Measurements from ENCODE around the gene GRHPR.

Gene GRHPR

GRCh38 chr9:37456817-37457216 is 34.3 kb downstream of the GRHPR start (continued):
- TF ChIP-seq REST (tag by site-specific recombination; IDR thresholded peaks at IDR 0.05) (no peak), ZNF239 (tag by site-specific recombination; IDR thresholded peaks at IDR 0.05) (no peak), ZNF10 (tag by site-specific recombination; IDR thresholded peaks at IDR 0.05) (no peak), KLF1 (tag by site-specific recombination; IDR thresholded peaks at IDR 0.05) (no peak), ZNF548 (tag by site-specific recombination; IDR thresholded peaks at IDR 0.05) (no peak), SP3 (tag by site-specific recombination; IDR thresholded peaks at IDR 0.05) (no peak)

GRCh38 chr9:37464006-37464405 is 41.5 kb downstream of the GRHPR start:
- CTCF ChIA-PET = interaction anchor here (0.6 kb wide), 1 partner anchor 46 kb away, joined by 4 read pairs; no protein-coding TSS in a partner anchor
- Histone ChIP-seq H3K27ac (ENCODE audit: extremely low read depth, low read depth, low read length) (peak overlapping the region; percentile 86), H3K9me3 (ENCODE audit: control insufficient read depth, insufficient read depth, low read depth, low read length) (no peaks in the 10 kb centered on the region), H3K4me3 (ENCODE audit: low read depth, low read length) (peak overlapping the region; percentile 95), H3K4me1 (ENCODE audit: control insufficient read depth, insufficient read depth, low read length) (no peaks in the 10 kb centered on the region), H3K36me3 (ENCODE audit: control insufficient read depth in 2 of 2, insufficient read depth in 1 of 2, low read length in 2 of 2) (peaks cover 0 to 3% of the 10 kb centered on the region in 2 experiments; a peak in 2 of 3 replicates)
- TF ChIP-seq ZSCAN30 (tag by site-specific recombination; IDR thresholded peaks at IDR 0.05) = no peak
- no peak for TF ChIP-seq ZNF530 (tag by site-specific recombination; IDR thresholded peaks at IDR 0.05; ENCODE audit: low read depth)
- TF ChIP-seq KLF17 (tag by site-specific recombination; IDR thresholded peaks at IDR 0.05) = no peak
- no peak for TF ChIP-seq ZFP41 (tag by site-specific recombination; IDR thresholded peaks at IDR 0.05; ENCODE audit: borderline replicate concordance)
- no peak for TF ChIP-seq KLF1 (tag by site-specific recombination; IDR thresholded peaks at IDR 0.05)
- no peak for TF ChIP-seq ZBTB26 (tag by site-specific recombination; optimal IDR thresholded peaks at IDR 0.05)
- TF ChIP-seq ZBTB48 (tag by site-specific recombination; IDR thresholded peaks at IDR 0.05) = no peak
- TF ChIP-seq PRDM4 (tag by site-specific recombination; IDR thresholded peaks at IDR 0.05) = no peak
- TF ChIP-seq ZNF707 (tag by site-specific recombination; IDR thresholded peaks at IDR 0.05) = no peak
- TF ChIP-seq ZNF280D (tag by site-specific recombination; IDR thresholded peaks at IDR 0.05) = no peak
- POLR2A ChIA-PET = interaction anchor here (0.6 to 3.0 kb wide), 3 partner anchors 8 to 22 kb away, joined by 4 to 20 read pairs (median 7); partner anchors contain the start of gene POLR1E
